ENCODE measurements around the gene FCGR3A. TPM values are rescaled to one million over a fixed set of nuclear protein-coding genes. Genes with fewer than 3 reads are reported as not detected.
"Not testable (repeated sequence)": the region's sequence is repeated elsewhere in the genome, so short reads cannot be mapped to it uniquely, and the experiment has no call there.

Gene FCGR3A
- total and polyA plus RNA-seq, 2 of the 8 experiments (the other 6 are each of a cell fraction or from before 2014, with no cell fraction given) = not detected

- H3K23me2 ChIP-seq (ENCODE audit: low read depth, low read length); H3K23ac ChIP-seq (ENCODE audit: insufficient read length); H3K18ac ChIP-seq (ENCODE audit: extremely low read depth, low read length); H2BK5ac ChIP-seq (ENCODE audit: low read depth, low read length); H2BK12ac ChIP-seq (ENCODE audit: low read depth, low read length); H3K36me3 ChIP-seq (ENCODE audit: control insufficient read depth in 2 of 4, insufficient read depth in 4 of 4, low read length in 3 of 4); H2AK5ac ChIP-seq (ENCODE audit: low read depth, low read length); H3K27me3 ChIP-seq (replicated peaks in 1 of 4; ENCODE audit: control insufficient read depth in 3 of 4, extremely low read depth in 1 of 4, insufficient read depth in 3 of 4, low read length in 3 of 4); H3K79me2 ChIP-seq (ENCODE audit: control insufficient read depth in 1 of 2, insufficient read depth in 2 of 2, low read length in 2 of 2); H4K8ac ChIP-seq (ENCODE audit: extremely low read depth, insufficient read depth, low read length); H3K4ac ChIP-seq (replicated peaks; ENCODE audit: insufficient read length, low read depth, low read length); H3K79me1 ChIP-seq (ENCODE audit: low read depth, low read length); FAIRE-seq; H3K56ac ChIP-seq (replicated peaks; ENCODE audit: insufficient read length, low read depth, low read length); H4K91ac ChIP-seq (replicated peaks; ENCODE audit: insufficient read length, low read length); H2BK20ac ChIP-seq (ENCODE audit: low read length); H3K14ac ChIP-seq (ENCODE audit: insufficient read length); H2BK120ac ChIP-seq (replicated peaks; ENCODE audit: low read depth, low read length); H2BK15ac ChIP-seq (ENCODE audit: low read length); H3K4me1 ChIP-seq (replicated peaks in 1 of 4; ENCODE audit: control insufficient read depth in 3 of 4, insufficient read depth in 4 of 4, low read length in 3 of 4); H3K9me3 ChIP-seq (ENCODE audit: insufficient read depth in 2 of 2, low read depth in 1 of 2, low read length in 1 of 2); H3K27ac ChIP-seq (ENCODE audit: low read depth, low read length); POLR2A ChIA-PET (ENCODE audit: partially characterized antibody); H4K20me1 ChIP-seq (replicated peaks in 1 of 2; ENCODE audit: control insufficient read depth in 1 of 2, insufficient read depth in 2 of 2, low read length in 2 of 2): not testable (repeated sequence)
- H3K4me2 ChIP-seq (ENCODE audit: insufficient read depth in 1 of 2, low read depth in 2 of 2, low read length in 2 of 2) = peak overlapping the region; percentile 47 to 61
- peak; percentile 82 to 98 for DNase-seq (ENCODE audit: low read depth in 1 of 2, low spot score in 2 of 2)
- CTCF ChIA-PET (ENCODE audit: partially characterized antibody) = interaction anchor here (1.0 kb wide), 1 partner anchor 50 kb away, joined by 3 read pairs; no protein-coding TSS in a partner anchor
- H3K4me3 ChIP-seq (ENCODE audit: extremely low read depth in 1 of 4, insufficient read depth in 2 of 4, low read depth in 3 of 4, low read length in 4 of 4) = peak overlapping the region; percentile 63 to 88 (median 64)
- H4K5ac ChIP-seq (ENCODE audit: insufficient read length, low read depth, low read length) = peak overlapping the region; percentile 75
- peak overlapping the region; percentile 95 for H2AFZ ChIP-seq (ENCODE audit: low read length)
- H3K9ac ChIP-seq (replicated peaks in 1 of 4; ENCODE audit: extremely low read depth in 1 of 4, low read depth in 3 of 4, low read length in 3 of 4) = peak overlapping the region in 1 of 4 experiments; percentile 20; a peak in 2 of 7 replicates
- 4% methylated on average over 41 of the region's 41 CpGs; no CpG with 5 or more reads in 1 of the 2 experiments for WGBS, 2 experiments (ENCODE audit: extremely low coverage in 1 of 2, insufficient coverage in 1 of 2, insufficient read length in 1 of 2, insufficient replicate concordance in 2 of 2, low coverage in 1 of 2, low lambda C conversion rate in 2 of 2, missing lambda C conversion rate in 1 of 2)
- TF ChIP-seq KDM4A (IDR thresholded peaks at IDR 0.05; ENCODE audit: low read depth, low read length, severe bottlenecking) = peak; percentile 26
- TF ChIP-seq RBBP5 (IDR thresholded peaks at IDR 0.05; ENCODE audit: borderline replicate concordance, low read depth, low read length) = peak; percentile 97
- TF ChIP-seq CEBPB (IDR thresholded peaks at IDR 0.05; ENCODE audit: low read depth, low read length) = peak; percentile 99
- 0 out of 2 replicates have a peak, but pooled peaks have one; percentile 34 for TF ChIP-seq POU5F1 (IDR thresholded peaks at IDR 0.05; ENCODE audit: low read depth, low read length)
- TF ChIP-seq ASH2L (IDR thresholded peaks at IDR 0.05; ENCODE audit: low read length) = peak; percentile 94
- TF ChIP-seq ATF2 (IDR thresholded peaks at IDR 0.05; ENCODE audit: low read length) = peak; percentile 92
- peak; percentile 27; the same call in 1 of the 2 replicates for TF ChIP-seq TEAD4 (IDR thresholded peaks at IDR 0.05; ENCODE audit: low read depth, low read length)
- TF ChIP-seq SIN3A (conservative IDR thresholded peaks at IDR 0.05 in 1 of 2, IDR thresholded peaks at IDR 0.05 in 1 of 2; ENCODE audit: low read depth in 1 of 2, low read length in 2 of 2) = peak in 1 of 2 experiments; percentile 64; a peak in 1 of 4 replicates
- TF ChIP-seq SP4 (IDR thresholded peaks at IDR 0.05; ENCODE audit: low read length) = 0 out of 2 replicates have a peak, but pooled peaks have one; percentile 64
- peak; percentile 99 for TF ChIP-seq TBP (IDR thresholded peaks at IDR 0.05; ENCODE audit: low read depth, low read length)
These were observed 9.7 kb downstream of the FCGR3A start for GRCh38 chr1:161539731-161540569.

All from H1 (cell line).